ENCODE measurements around the gene PDE4B.
"Not testable (repeated sequence)": the region's sequence is repeated elsewhere in the genome, so short reads cannot be mapped to it uniquely, and the experiment has no call there.

Gene PDE4B

DNA sequence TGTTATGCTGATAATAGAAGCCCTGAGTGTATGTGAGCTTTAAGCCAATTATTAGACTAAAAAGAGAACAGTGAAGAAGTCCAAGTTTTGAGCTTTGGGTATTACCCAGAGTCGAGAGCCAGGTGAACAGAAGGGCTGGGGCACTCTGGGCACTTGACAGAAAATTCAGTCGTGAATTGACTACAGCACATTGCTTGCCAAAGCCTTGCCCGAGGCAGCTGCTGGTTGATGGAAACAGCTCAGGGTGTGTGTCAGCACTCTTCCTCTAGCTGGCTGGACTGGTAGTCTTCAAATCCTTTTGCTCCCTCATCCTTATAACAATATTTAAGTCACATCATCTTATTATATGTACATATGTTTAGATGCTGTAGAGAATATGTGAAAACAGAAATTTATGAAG is 21.3 kb downstream of the PDE4B start:
- DNase-seq (ENCODE audit: extremely low read depth in 1 of 2, low read depth in 1 of 2): no peak

DNA sequence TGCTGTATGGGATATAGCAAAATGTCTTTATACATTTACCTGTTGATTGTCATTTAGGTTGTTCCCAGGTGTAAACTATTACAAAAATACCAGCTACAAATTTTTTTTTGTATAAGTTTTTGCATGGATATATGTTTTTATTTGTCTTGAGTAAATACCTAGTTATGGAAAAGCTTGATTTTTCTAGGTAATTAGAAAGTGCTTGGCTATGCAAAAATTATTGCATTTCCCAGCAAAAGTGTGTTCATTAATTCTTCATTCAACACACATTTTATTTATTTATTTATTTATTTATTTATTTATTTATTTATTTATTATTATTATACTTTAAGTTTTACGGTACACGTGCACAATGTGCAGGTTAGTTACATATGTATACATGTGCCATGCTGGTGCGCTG is 22.1 kb downstream of the PDE4B start:
- DNase-seq (ENCODE audit: extremely low read depth in 1 of 2, low read depth in 1 of 2): no peak

DNA sequence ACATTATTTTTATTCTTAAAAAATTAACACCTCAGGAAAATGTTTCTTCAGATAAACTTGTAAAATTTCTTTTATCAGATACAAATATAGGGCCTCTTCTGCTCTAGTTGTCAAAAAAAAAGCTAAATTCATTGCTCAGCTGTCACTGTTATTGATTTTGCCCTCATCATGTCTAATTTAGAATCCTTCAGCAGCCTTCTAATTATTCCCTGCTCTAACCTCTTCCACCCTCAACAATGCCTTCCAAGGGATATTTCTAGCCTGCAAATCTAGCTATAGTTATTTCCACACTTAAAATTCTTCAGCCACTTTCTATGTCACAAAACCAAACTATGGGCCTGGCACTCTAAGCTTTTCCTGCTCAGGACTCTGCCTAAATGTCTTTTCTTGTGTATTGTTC is 25.2 kb downstream of the PDE4B start:
- no peak for DNase-seq (ENCODE audit: extremely low read depth in 1 of 2, low read depth in 1 of 2)

DNA sequence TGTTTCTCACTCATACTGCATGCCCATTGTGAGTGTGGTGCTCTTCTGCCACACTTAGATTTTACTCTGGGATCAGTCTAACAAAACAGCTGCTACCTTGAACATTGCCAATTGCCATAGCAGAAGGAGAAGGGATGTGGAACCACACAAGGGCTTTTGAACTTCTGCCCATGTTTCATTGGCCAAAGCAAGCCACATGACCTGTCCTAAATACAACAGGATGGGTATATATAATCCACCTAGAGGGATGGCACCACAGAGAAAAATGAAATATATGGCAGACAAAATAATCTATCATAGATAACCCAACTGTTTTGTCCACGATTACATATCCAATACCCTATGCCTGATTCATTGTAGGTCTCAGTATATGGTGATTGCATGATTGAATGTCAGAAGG is 26.3 kb downstream of the PDE4B start:
- DNase-seq (ENCODE audit: extremely low read depth in 1 of 2, low read depth in 1 of 2): no peak

DNA sequence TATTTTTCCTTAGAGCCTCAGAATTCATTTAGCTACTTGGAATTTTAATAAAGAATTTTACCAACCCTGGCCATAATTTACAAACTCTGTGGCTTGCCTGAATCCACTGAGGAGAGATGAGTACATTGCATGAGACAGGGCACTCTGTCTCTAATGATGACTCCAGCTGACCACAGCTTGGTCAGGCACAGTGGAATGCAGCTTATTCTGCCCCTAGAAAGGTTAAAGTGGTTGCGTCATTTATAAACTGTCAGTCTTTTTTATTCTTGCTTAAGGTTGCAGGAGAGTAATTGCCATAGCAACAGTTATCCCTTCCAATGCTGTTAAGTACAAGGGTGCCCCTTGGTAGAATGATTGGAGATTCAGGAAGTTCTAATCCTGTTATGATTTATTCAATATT is 28.3 kb downstream of the PDE4B start:
- no peak for DNase-seq (ENCODE audit: extremely low read depth in 1 of 2, low read depth in 1 of 2)

DNA sequence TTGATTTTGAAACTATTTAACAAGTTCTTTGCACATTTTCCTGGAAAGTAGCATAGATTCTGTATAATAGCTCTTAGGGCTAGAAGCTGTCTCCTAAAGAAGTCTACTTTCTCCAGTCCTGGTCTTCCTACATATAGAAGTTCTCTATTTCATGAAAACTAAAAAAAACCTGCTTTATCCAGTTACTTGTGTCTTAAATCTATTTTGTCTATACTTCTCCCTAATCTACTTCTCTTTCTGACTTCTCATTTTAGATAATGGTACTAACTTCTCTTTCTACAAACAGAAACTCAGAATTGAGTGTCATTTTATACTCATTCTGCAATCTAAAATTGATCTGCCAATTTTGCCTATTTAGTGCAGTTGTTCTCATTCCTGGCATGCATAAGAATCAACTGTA is 28.7 kb downstream of the PDE4B start:
- no peak for DNase-seq (ENCODE audit: extremely low read depth in 1 of 2, low read depth in 1 of 2)

DNA sequence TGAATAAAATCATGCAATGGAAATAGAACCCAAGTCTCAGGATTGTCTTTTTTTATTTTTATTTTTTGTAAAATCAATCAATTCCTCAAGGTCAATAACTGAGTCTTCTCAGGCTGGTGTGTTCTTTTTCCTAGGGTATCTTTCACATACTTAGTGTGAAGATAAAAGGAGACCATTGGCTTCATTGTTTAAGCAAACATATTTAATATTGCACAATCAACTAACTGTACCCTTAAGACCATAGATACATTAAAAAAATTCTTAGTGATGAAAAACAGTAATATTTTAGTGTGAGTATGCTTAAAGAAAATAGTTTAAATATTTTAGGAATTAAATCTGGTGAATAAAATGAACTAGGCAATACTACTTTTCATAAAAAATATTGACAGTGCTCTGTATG is 31.4 kb downstream of the PDE4B start:
- no peak for DNase-seq (ENCODE audit: extremely low read depth in 1 of 2, low read depth in 1 of 2)

DNA sequence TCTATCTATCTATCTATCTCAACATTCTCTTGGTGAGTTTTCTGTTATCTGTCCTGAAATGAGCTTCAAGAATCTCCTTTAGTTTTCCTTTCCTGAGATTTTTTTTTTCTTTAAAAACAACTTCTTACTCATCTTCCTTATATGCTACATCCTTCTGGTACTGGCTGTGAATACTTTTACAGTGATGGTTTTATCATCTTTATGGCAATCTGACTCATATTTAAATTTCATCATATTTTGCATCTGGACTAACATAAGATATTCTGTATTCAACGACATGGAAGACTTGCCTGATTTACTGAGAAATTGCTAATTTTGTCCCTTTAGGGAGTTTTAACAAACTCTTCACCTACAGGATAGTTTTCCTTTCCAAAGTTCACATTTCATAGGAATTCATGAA is 33.0 kb downstream of the PDE4B start:
- no peak for DNase-seq (ENCODE audit: extremely low read depth in 1 of 2, low read depth in 1 of 2)

DNA sequence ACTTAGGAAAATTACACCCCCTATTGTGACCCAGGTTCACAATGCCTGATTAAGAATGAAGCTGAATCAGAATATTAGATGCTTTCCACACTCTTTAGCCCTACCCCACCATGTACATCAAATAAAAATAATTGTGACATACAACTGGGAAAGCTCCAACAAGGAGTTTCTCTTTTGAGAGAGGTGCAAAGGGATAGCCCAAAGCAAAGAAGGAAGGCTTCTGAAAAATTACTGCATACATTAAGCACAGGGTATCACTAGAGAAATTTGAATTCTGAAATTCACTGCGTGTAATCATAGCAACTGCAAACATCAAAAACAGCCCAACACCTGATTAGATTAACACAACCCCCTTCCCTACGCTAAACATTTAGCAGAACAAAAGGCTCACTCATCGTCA is 34.1 kb downstream of the PDE4B start:
- DNase-seq (ENCODE audit: extremely low read depth in 1 of 2, low read depth in 1 of 2): no peak

DNA sequence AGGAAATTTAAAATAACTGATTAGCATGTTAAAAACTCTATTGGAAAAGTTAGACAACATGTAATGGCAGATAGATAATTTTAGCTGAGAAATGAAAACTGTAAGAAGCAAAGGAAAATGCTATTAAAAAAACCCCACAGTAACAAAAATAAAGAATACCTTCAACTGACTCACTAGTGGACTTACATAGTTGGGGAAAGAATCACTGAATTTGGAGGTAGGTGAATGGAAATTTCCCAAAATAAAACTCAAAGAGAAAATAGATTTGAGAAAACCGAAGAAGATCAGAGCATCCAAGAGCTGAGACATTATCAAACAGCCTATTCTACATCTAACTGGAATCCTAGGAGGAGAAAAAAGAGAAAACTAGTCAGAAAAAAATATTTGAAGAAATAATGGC is 34.7 kb downstream of the PDE4B start:
- no peak for DNase-seq (ENCODE audit: extremely low read depth in 1 of 2, low read depth in 1 of 2)

DNA sequence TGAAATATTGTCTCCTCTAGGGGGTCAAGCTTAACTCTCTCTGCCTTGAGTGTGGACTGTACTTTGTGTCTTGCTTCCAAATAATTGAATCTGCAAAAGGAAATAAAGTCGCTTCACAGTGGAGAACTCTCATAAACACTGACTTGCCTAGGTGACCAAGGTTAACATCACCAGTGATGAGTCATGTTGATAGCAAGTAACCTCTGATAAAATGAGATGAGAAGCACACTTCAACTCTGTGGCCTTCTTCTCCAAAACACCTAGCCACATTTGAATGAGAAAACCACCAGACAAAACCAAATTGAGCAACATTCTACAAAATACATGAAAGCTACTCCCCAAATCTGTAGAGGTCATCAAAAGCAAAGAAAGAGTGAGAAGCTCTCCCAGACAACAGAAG is 37.6 kb downstream of the PDE4B start:
- DNase-seq (ENCODE audit: extremely low read depth in 1 of 2, low read depth in 1 of 2): no peak

DNA sequence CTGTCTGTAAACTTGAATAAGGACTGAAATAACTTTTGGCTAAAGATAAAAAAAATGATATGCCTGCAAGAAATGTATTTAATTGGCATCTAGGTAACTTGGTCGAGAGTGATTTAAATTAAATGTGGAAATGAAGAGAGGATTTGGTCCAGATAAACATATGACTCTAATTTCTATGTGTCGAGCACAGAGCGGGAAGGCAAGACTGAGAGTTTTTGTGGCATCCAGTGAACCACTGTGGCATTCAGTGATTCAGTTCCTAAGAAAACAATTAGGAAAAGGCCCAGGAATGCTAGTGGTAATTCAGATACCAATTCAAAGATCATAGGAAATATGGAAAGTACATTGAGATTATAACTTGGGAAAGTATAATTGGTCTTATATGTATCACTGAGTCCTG is 39.6 kb downstream of the PDE4B start:
- DNase-seq (ENCODE audit: extremely low read depth in 1 of 2, low read depth in 1 of 2): no peak

DNA sequence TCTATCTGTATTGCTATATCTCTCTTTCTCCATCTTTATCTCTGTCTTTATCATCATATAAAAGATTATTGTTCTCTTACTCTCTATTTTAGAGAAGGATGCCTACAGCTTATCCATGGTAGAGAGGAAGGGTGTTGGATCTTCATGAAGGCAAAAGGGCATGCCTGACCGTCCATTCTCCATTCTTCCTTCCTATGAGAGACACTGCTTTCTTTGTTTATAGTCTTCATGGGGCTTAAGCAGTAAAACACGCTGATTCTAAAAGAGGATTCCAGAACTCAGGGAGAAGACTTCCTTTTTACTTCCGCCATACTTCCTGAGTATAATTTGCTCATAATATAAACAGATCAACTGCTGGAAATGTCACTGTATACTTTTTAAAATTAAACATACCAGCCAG is 44.0 kb downstream of the PDE4B start:
- no peak for DNase-seq (ENCODE audit: extremely low read depth in 1 of 2, low read depth in 1 of 2)

DNA sequence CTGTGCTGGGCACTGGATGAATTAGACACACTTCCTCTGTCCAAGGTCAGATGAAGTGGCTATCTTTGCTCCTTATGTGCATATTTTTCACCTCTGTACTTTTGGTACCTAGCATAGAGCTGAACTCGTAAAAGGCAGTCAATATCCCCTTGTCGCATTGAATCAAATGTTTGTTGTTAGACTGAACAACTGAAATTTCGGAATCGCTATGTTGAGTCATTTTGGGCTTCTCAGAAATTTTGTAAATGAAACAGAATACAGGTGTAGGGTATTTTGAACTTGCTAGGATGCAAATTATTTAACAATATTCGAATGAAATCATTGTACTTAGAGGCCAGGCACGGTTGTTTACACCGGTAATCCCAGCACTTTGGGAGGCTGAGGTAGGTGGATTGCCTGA is 48.0 kb downstream of the PDE4B start:
- no peak for DNase-seq (ENCODE audit: extremely low read depth in 1 of 2, low read depth in 1 of 2)

DNA sequence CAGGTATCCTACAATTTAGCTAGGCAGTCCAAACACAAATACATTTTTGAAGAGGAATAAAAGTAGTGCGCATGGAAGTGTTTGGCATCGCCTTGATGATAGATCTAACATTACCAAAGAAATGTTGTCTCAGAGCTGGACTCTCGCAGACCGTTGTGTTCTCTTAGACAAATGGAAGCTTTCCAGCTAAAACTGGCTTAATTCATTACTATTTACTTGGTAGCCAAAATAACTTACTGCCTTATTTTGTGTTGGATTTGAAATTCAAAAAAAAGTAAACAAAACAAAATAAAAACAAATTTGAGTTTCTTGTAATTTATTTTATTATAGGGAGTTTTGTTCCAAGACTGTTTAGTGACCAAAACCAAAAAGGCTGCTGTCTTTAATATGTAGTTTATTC is 51.6 kb downstream of the PDE4B start:
- DNase-seq (ENCODE audit: extremely low read depth in 1 of 2, low read depth in 1 of 2): no peak

DNA sequence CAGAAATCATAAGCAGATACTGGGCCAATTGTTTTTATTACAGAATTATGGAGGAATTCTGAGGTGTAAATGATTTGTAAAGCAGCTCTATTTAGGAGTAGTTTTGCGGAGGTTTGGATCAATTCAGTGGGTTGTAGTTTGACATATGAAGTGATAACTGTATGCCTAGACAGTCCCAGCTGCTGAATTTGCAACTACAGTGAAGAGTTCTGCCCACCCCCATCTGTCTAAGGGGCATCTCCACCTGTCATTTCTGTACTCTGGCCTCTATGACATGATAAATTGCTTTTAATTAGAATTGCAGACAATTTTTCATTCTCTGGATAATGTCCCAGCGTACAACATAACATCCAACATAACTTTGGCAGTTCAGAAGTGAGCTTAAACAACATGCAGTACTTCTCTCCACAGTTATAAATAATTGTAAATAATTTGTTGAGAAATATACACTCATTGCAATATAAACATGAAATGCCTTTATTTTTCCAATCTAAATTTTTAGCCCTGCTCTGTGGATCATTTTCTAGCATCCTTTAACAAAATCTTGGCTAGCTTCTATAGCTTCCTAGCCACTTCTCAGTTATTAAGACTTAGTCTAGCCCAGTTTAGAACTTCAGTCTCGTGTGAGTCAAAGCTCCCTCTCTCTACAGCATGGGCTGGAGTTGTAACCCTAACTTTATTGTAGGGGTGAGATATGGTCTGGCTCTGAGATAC is 52.3 kb downstream of the PDE4B start:
- DNase-seq (ENCODE audit: extremely low read depth in 1 of 2, low read depth in 1 of 2): no peak

DNA sequence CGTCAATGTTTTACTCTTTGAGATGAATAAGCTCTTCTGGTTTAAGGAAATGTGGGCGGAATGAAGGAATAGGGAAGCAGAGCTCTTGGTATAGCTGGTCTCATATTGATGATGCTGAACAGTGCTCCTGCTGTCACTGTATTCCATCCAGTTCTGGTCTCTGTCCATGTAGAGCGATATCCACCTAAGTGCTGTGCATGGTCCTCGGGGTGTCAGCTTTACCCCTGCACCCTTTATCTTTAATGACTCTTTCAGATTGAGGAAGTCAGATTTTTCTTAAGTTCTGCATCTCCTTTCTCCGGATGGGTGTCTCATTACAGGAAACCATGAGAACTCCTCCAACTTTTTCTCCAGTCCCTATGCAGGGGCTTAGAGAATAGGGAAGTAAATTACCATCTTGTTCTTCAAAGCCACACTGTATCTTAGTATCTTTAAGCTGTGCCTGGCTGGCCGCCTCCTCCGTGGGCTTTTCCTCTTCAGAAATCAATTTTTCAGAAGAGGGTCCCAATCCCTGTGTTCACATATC is 52.9 kb downstream of the PDE4B start:
- DNase-seq (ENCODE audit: extremely low read depth in 1 of 2, low read depth in 1 of 2): no peak

DNA sequence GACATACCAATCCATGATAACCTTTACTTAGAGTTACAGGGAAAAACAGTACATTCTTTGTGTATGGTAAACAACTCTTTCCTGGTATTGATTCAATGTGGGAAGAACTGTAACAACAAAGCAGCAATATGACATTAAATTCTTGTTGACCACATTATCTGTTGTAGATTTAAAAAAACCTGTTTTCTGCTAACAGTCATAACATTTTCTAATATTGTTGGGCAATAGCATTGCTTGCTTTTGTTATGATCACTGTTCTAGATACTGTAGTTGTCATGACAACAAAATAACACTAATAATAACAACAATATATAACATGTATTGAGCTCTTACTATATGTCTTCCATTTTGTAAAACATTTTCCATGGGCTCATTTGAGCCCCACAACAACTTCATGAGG is 54.2 kb downstream of the PDE4B start:
- no peak for DNase-seq (ENCODE audit: extremely low read depth in 1 of 2, low read depth in 1 of 2)

DNA sequence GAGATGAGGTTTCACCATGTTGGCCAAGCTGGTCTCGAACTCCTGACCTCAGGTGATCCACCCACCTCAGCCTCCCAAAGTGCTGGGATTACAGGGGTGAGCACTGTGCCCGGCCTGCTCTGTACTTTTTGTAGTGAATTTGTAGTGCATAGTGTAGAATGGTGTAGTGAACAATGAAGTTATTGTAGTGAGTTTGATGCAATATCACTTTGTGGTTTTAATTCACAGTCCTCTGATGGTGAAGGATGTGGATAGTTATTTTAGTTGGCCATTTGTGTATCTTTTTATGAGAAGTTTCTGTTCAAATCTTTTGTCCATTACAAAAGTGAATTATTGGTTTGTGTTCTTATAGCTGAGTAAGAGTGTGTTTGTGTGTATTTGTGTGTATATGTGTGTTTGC is 57.6 kb downstream of the PDE4B start:
- DNase-seq (ENCODE audit: extremely low read depth in 1 of 2, low read depth in 1 of 2): no peak

DNA sequence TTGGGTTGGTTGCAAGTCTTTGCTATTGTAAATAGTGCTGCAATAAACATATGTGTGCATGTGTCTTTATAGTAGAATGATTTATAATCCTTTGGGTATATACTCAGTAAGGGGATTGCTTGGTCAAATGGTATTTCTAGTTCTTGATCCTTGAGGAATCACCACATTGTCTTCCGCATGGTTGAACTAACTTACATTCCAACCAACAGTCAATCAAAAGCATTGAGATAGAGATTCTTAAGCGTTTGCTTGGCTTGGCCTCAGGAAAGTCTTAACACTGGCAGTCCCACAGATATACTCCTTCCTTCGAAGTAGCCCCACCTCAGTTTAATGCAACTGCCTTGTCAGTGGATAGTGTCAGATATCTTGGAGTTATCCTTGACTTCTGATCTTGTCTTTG is 63.9 kb downstream of the PDE4B start:
- not testable (repeated sequence) for DNase-seq (ENCODE audit: extremely low read depth in 1 of 2, low read depth in 1 of 2)

DNA sequence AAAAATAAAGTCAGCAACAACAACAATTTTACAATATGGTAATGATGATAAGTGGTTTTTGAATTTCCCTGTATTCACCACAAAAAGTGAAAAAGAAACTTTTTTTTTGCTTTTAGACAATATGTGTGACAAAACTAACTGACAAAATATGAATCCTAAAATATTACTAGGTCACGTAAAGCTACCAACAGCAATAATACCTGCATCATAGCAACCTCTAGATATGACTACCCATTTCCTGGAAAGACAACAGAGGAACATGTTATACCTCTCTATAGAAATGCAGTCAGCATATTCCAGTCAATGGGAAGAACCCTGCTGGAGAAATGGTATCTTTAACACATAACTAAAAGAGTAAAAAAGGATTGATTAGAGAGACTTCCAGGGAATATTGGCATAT is 73.7 kb downstream of the PDE4B start:
- DNase-seq (ENCODE audit: extremely low read depth in 1 of 2, low read depth in 1 of 2): no peak

DNA sequence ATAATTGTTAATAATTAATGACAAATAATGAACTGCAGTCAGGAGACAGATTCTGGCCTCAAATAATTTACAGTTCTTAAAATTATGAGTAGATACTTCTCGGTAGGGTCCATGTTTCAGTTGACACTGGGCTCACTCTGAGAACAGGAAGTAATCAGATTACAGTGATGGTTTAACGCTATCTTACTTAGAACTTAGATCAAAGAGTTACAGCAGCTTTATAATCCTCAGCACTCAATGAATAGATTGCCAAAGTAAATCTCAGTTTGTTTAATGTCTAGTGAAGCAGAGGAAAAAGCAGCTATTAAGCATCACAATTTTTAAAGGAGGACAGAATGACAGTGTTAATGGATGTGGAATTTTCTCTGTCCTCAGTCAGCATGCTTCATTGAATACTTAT is 79.6 kb downstream of the PDE4B start:
- DNase-seq (ENCODE audit: extremely low read depth in 1 of 2, low read depth in 1 of 2): no peak

DNA sequence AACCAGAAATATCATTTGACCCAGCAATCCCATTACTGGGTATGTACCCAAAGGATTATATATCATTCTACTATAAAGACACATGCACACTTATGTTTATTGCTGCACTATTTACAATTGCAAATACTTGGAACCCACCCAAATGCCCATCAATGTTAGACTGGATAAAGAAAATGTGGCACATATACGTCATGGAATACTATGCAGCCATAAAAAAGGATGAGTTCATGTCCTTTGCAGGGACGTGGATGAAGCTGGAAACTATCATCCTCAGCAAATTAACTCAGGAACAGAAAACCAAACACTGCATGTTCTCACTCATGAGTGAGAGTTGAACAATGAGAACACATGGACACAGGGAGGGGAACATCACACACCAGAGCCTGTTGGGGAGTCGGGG is 85.6 kb downstream of the PDE4B start:
- DNase-seq (ENCODE audit: extremely low read depth in 1 of 2, low read depth in 1 of 2): not testable (repeated sequence)
